22Rv1 (cell line): ENCODE measurements around the gene ANKDD1B.
"Not testable (repeated sequence)": the region's sequence is repeated elsewhere in the genome, so short reads cannot be mapped to it uniquely, and the experiment has no call there.

ENCODE experiments used
- H3K27ac ChIP-seq: fragments of 450-650 bp; 2 replicates; pipeline ENCODE4 v1.5.1; 2017
- CTCF ChIP-seq: fragments of 450-650 bp; IDR thresholded peaks from 2 replicates; pipeline ENCODE4 v1.5.1; 2017; ENCODE audit warnings: mild to moderate bottlenecking
- ZFX ChIP-seq: fragments of 450-650 bp; IDR thresholded peaks from 2 replicates; pipeline ENCODE4 v1.6.1; 2017; ENCODE audit warnings: antibody characterized with exemption, borderline replicate concordance

Gene ANKDD1B

DNA sequence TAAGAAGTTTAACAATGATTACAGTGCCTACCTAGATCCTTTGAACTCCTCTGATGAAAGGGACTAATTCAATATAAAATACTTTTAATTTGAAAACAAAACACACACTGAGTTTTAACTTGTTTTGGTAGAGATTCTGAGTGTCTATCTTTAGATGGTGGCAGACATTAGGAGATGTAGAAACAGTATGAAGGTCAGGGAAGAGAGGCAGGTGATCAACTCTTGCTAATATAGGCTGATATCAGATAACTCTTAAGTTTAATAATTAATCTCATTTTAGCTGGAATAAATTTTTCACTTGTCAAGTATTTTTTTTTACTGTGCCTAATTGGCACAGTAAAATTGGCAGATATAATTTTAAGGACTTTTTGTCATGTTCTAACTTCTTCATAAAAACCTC, 75.2 kb downstream of the ANKDD1B start:
- H3K27ac ChIP-seq, result no peak overlapping the region
- TF ChIP-seq CTCF (no peak), ZFX (no peak)

- TF ChIP-seq ZFX (no peak), CTCF (no peak)
- no peak overlapping the region for H3K27ac ChIP-seq
Observed at GRCh38 chr5:75690669-75691068, 79.4 kb downstream of the ANKDD1B start.

- no peak for TF ChIP-seq CTCF
- TF ChIP-seq ZFX, result no peak
Observed at GRCh38 chr5:75694781-75695180, 83.5 kb downstream of the ANKDD1B start.

GRCh38 chr5:75695472-75696351, 84.5 kb downstream of the ANKDD1B start:
- not testable (repeated sequence) for H3K27ac ChIP-seq

More at GRCh38 chr5:75694781-75695180, 83.5 kb downstream of the ANKDD1B start:
- H3K27ac ChIP-seq, result no peak overlapping the region

- TF ChIP-seq ZFX (no peak), CTCF (no peak)
Observed at GRCh38 chr5:75701856-75702255, 90.6 kb downstream of the ANKDD1B start.

DNA sequence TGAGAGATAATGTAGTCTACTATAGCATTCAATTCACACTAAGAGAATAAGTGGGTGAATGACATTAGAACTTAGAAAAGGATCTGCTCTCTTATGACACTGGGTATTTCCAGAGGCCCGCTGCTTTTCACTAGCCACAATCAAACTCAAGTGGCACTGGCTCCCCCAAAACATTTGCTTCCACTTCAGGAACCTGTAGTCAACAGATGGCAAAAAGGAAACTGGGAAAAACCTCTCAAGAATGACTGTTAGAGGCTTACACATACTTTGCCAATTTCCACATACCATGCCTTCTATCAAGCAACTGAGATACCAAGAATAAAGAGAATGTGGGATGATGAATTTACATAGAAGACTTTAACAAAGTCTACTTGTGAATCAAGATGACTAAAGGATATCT, 94.8 kb downstream of the ANKDD1B start:
- TF ChIP-seq ZFX, result no peak
- TF ChIP-seq CTCF, result no peak
- H3K27ac ChIP-seq, result no peak overlapping the region

More at GRCh38 chr5:75701856-75702255, 90.6 kb downstream of the ANKDD1B start:
- H3K27ac ChIP-seq, result no peak overlapping the region

- H3K27ac ChIP-seq, result no peak overlapping the region
- no peak for TF ChIP-seq ZFX
- TF ChIP-seq CTCF, result no peak
Observed at GRCh38 chr5:75706775-75707174, 95.5 kb downstream of the ANKDD1B start.
